Measurements from ENCODE around the gene XAB2.

Gene XAB2

GRCh38 chr19:7611541-7612279 lies 17.6 kb downstream of the XAB2 start:
- DNase-seq (ENCODE audit: low read depth in 2 of 2): no peak

- DNase-seq (ENCODE audit: low read depth in 2 of 2): no peak
Measured at GRCh38 chr19:7610491-7611240, 18.7 kb downstream of the XAB2 start.

GRCh38 chr19:7607874-7608560 lies 21.3 kb downstream of the XAB2 start:
- no peak for DNase-seq (ENCODE audit: low read depth in 2 of 2)

GRCh38 chr19:7607212-7607873 lies 22.0 kb downstream of the XAB2 start:
- no peak for DNase-seq (ENCODE audit: low read depth in 2 of 2)

GRCh38 chr19:7606289-7606688 lies 23.1 kb downstream of the XAB2 start:
- no peak for DNase-seq (ENCODE audit: low read depth in 2 of 2)

- no peak for DNase-seq (ENCODE audit: low read depth in 2 of 2)
Measured at GRCh38 chr19:7605490-7606222, 23.7 kb downstream of the XAB2 start.

GRCh38 chr19:7603919-7604318 lies 25.4 kb downstream of the XAB2 start:
- DNase-seq (ENCODE audit: low read depth in 2 of 2): no peak

- no peak for DNase-seq (ENCODE audit: low read depth in 2 of 2)
Measured at GRCh38 chr19:7602935-7603497, 26.3 kb downstream of the XAB2 start.

- DNase-seq (ENCODE audit: low read depth in 2 of 2): no peak
Measured at GRCh38 chr19:7602240-7602934, 27.0 kb downstream of the XAB2 start.

GRCh38 chr19:7600721-7601120 lies 28.6 kb downstream of the XAB2 start:
- no peak for DNase-seq (ENCODE audit: low read depth in 2 of 2)

- DNase-seq (ENCODE audit: low read depth in 2 of 2): no peak
Measured at GRCh38 chr19:7598180-7598579, 31.2 kb downstream of the XAB2 start.

- DNase-seq (ENCODE audit: low read depth in 2 of 2): no peak
Measured at GRCh38 chr19:7597689-7598088, 31.7 kb downstream of the XAB2 start.

- DNase-seq (ENCODE audit: low read depth in 2 of 2): no peak
Measured at GRCh38 chr19:7596211-7596937, 33.0 kb downstream of the XAB2 start.

- DNase-seq (ENCODE audit: low read depth in 2 of 2): peak in 1 of 2 donors; percentile 11
Measured at GRCh38 chr19:7595466-7596133, 33.7 kb downstream of the XAB2 start, which contains the start of gene CAMSAP3. Gene CAMSAP3 (plus strand): TSS chr19:7595863. CDS start chr19:7596003, 140 bp downstream.

- DNase-seq (ENCODE audit: low read depth in 2 of 2): no peak
Measured at GRCh38 chr19:7590256-7590655, 39.1 kb downstream of the XAB2 start.

- no peak for DNase-seq (ENCODE audit: low read depth in 2 of 2)
Measured at GRCh38 chr19:7589822-7590221, 39.5 kb downstream of the XAB2 start.

GRCh38 chr19:7582446-7582845 lies 46.9 kb downstream of the XAB2 start:
- DNase-seq (ENCODE audit: low read depth in 2 of 2): no peak

- no peak for DNase-seq (ENCODE audit: low read depth in 2 of 2)
Measured at GRCh38 chr19:7579182-7579581, 50.2 kb downstream of the XAB2 start.

- DNase-seq (ENCODE audit: low read depth in 2 of 2): no peak
Measured at GRCh38 chr19:7578127-7578526, 51.2 kb downstream of the XAB2 start.
